HepG2 (cell line): ENCODE data around the gene FRMPD3. TPM values are rescaled to one million over a fixed set of nuclear protein-coding genes. Genes with fewer than 3 reads are reported as not detected.

Experiments
- ATAC-seq: fragments of 200-7000 bp; cut with Tn5 transposase; 3 replicates; pipeline ENCODE4 v1.9.1; 2020; ENCODE audit warnings: mild to moderate bottlenecking, moderate library complexity
- BruUV-seq: library from RNA; stranded (reverse); fragments of 400-500 nt; replicated peaks from 2 replicates; lab custom pipeline; 2021; lab: Mats Ljungman, UMichigan
- CTCF ChIA-PET: fragments of 300-600 bp; formaldehyde crosslinking; extraction: SDS; loops from one replicate; lab custom pipeline; 2021; ENCODE audit warnings: low total read pairs, inconsistent platforms, low intra/inter-chr PET ratio; lab: Yijun Ruan, JAX
- POLR2A ChIA-PET: fragments of 350-600 bp; sonication (Branson Sonifier 250); formaldehyde crosslinking; loops from one replicate; lab custom pipeline; 2020; ENCODE audit warnings: antibody characterized with exemption, inconsistent platforms; lab: Yijun Ruan, JAX
- DNase-seq: peaks from one replicate; pipeline ENCODE4 v3.0.0-alpha.2; 2015; ENCODE audit warnings: low spot score
- FAIRE-seq: peaks from 3 replicates; lab custom pipeline; 2011; peaks lifted over from hg19 to GRCh38; lab: Jason Lieb, UNC
- H2AFZ ChIP-seq: one replicate; pipeline ENCODE4 v1.6.1; 2011; ENCODE audit warnings: low read length, inconsistent platforms
- H3K27ac ChIP-seq: fragments of 300-600 bp; 3 replicates; pipeline ENCODE4 v1.8.0; 2011; ENCODE audit warnings: mixed run types, mild to moderate bottlenecking, mixed read lengths, low read length, inconsistent platforms; ENCODE audit not compliant: insufficient read depth; ENCODE audit errors: extremely low read length
- H3K27me3 ChIP-seq, 2 experiments: fragments of 200-600 bp in 1 of 2; 2 replicates in 1 of 2; 3 replicates in 1 of 2; pipeline versions ENCODE4 v1.6.0 to v1.8.0; 2011; ENCODE audit warnings: low read length in 2 of 2, mild to moderate bottlenecking in 2 of 2, moderate library complexity in 2 of 2, inconsistent platforms in 1 of 2; ENCODE audit not compliant: insufficient read depth in 2 of 2, control insufficient read depth in 1 of 2
- H3K36me3 ChIP-seq, 2 experiments: fragments of 200-600 bp in 1 of 2; replicated peaks in 1 of 2; 2 replicates in 1 of 2; 3 replicates in 1 of 2; pipeline versions ENCODE4 v1.5.1 to v1.8.0; 2011; ENCODE audit warnings: low read length in 2 of 2, inconsistent platforms in 1 of 2; ENCODE audit not compliant: insufficient read depth in 2 of 2, control insufficient read depth in 1 of 2
- H3K4me1 ChIP-seq: 2 replicates; pipeline ENCODE4 v1.5.1; 2012; ENCODE audit warnings: low read length, inconsistent platforms; ENCODE audit not compliant: insufficient read depth
- H3K4me2 ChIP-seq: 2 replicates; pipeline ENCODE4 v1.6.0; 2011; ENCODE audit warnings: low read depth, low read length, inconsistent platforms
- H3K4me3 ChIP-seq, 3 experiments: fragments of 200-600 bp in 1 of 3; sonication (generic), shearing (Covaris generic) in 1 of 3; replicated peaks in 1 of 3; 2 replicates each; pipeline ENCODE4 v1.5.1; 2011 to 2016; ENCODE audit warnings: low read length in 3 of 3, inconsistent platforms in 2 of 3, low read depth in 2 of 3, mild to moderate bottlenecking in 2 of 3, control low read depth in 1 of 3, mixed read lengths in 1 of 3; ENCODE audit not compliant: insufficient read depth in 1 of 3
- H3K79me2 ChIP-seq: one replicate; pipeline ENCODE4 v1.6.1; 2011; ENCODE audit warnings: low read length, inconsistent platforms; ENCODE audit not compliant: insufficient read depth
- H3K9ac ChIP-seq: 2 replicates; pipeline ENCODE4 v1.6.0; 2011; ENCODE audit warnings: mild to moderate bottlenecking, low read depth, low read length, inconsistent platforms; ENCODE audit not compliant: insufficient read depth
- H3K9me3 ChIP-seq: 2 replicates; pipeline ENCODE4 v1.5.1; 2012; ENCODE audit warnings: mild to moderate bottlenecking, low read length
- H4K20me1 ChIP-seq: 2 replicates; pipeline ENCODE4 v1.6.0; 2011; ENCODE audit warnings: inconsistent platforms, mild to moderate bottlenecking, low read length, moderate library complexity; ENCODE audit not compliant: insufficient read depth
- IRX3 ChIP-seq: sonication (generic); formaldehyde crosslinking; IDR thresholded peaks from 2 replicates; pipeline ENCODE4 v1.8.1; 2023; ENCODE audit warnings: mild to moderate bottlenecking, low read depth, missing genetic modification reagents, borderline replicate concordance
- JARID2 ChIP-seq: sonication (generic); formaldehyde crosslinking; IDR thresholded peaks from 2 replicates; pipeline ENCODE4 v1.8.1; 2023; ENCODE audit warnings: missing genetic modification reagents, inconsistent platforms; ENCODE audit not compliant: insufficient replicate concordance
- MXI1 ChIP-seq: IDR thresholded peaks from 3 replicates; pipeline ENCODE4 v1.6.1; 2012; ENCODE audit warnings: low read depth, low read length, inconsistent platforms, borderline replicate concordance
- MZF1 ChIP-seq: sonication (generic); formaldehyde crosslinking; IDR thresholded peaks from 2 replicates; pipeline ENCODE4 v1.8.1; 2023; ENCODE audit warnings: mild to moderate bottlenecking, missing genetic modification reagents, borderline replicate concordance
- SNAI1 ChIP-seq: sonication (generic); formaldehyde crosslinking; IDR thresholded peaks from 2 replicates; pipeline ENCODE4 v1.5.0; 2020; ENCODE audit warnings: mild to moderate bottlenecking, missing genetic modification reagents, borderline replicate concordance
- SNAPC2 ChIP-seq: sonication (generic); formaldehyde crosslinking; IDR thresholded peaks from 2 replicates; pipeline ENCODE4 v1.8.1; 2022; ENCODE audit warnings: mild to moderate bottlenecking, missing genetic modification reagents
- SNRNP70 ChIP-seq: fragments of 200-400 bp; formaldehyde crosslinking; IDR thresholded peaks from 2 replicates; pipeline ENCODE4 v1.6.1; 2017; ENCODE audit warnings: mild to moderate bottlenecking, low read depth, low read length, moderate library complexity
- SOX5 ChIP-seq: IDR thresholded peaks from 2 replicates; pipeline ENCODE4 v1.6.1; 2016; ENCODE audit warnings: borderline replicate concordance
- SRSF4 ChIP-seq: fragments of 200-400 bp; formaldehyde crosslinking; IDR thresholded peaks from one replicate; pipeline ENCODE4 v1.6.1; 2018; ENCODE audit warnings: mild to moderate bottlenecking, low read depth, low read length, moderate library complexity; ENCODE audit not compliant: poor library complexity, severe bottlenecking
- TBL1XR1 ChIP-seq: fragments of 150-350 bp; IDR thresholded peaks from 2 replicates; pipeline ENCODE4 v1.6.1; 2014; ENCODE audit warnings: borderline replicate concordance, low read length; ENCODE audit not compliant: partially characterized antibody
- TMF1 ChIP-seq: sonication (generic); formaldehyde crosslinking; IDR thresholded peaks from 2 replicates; pipeline ENCODE4 v1.8.1; 2022; ENCODE audit warnings: low read depth, missing genetic modification reagents
- ZNF230 ChIP-seq: sonication (generic); formaldehyde crosslinking; IDR thresholded peaks from 2 replicates; pipeline ENCODE4 v1.4.0; 2020; ENCODE audit warnings: mild to moderate bottlenecking, missing genetic modification reagents
- ZNF331 ChIP-seq: sonication (generic); formaldehyde crosslinking; IDR thresholded peaks from 2 replicates; pipeline ENCODE4 v1.4.0; 2020; ENCODE audit warnings: missing genetic modification reagents
- ZNF605 ChIP-seq: sonication (generic); formaldehyde crosslinking; IDR thresholded peaks from 2 replicates; pipeline ENCODE4 v1.8.0; 2022; ENCODE audit warnings: mild to moderate bottlenecking, missing genetic modification reagents
- WGBS: methylation state at CpG from one replicate; pipeline ENCODE4 v1.1.6; 2017; ENCODE audit warnings: low lambda C conversion rate; 5-methylcytosine and 5-hydroxymethylcytosine counted together
- in situ Hi-C: cut with HindIII; loops from 2 replicates; pipeline ENCODE4 v1.10.0; 2017; ENCODE audit warnings: low pct_unique_long_range_greater_than_20kb; ENCODE audit not compliant: extremely low pct_ligation_motif_present
- intact Hi-C: fragments of 100-400 bp; cut with micrococcal nuclease; formaldehyde crosslinking; loops from one replicate; pipeline ENCODE4 v1.10.0; 2022; ENCODE audit not compliant: unreplicated experiment
- polyA plus RNA-seq, 8 experiments: library from polyadenylated mRNA; depleted of rRNA in 3 of 8; stranded (reverse) in 7 of 8; unstranded in 1 of 8; fragments of >200 nt; fragmentation: Illumina TruSeq in 4 of 8; extraction: Trizol in 4 of 8; gene quantifications; 2 replicates each; pipeline versions ENCODE4 v1.2.1 to v1.2.3, GENCODE V29; 2011 to 2016; ENCODE audit warnings: low read depth in 4 of 8, missing spikeins in 1 of 8, mixed read lengths in 1 of 8; ENCODE audit not compliant: insufficient read depth in 1 of 8
- total RNA-seq, 5 experiments: library from RNA; depleted of rRNA; stranded (reverse); fragments of >200 nt; fragmentation: Illumina TruSeq; extraction: Trizol; gene quantifications; 2 replicates each; pipeline ENCODE4 v1.2.3, GENCODE V29; 2016; ENCODE audit warnings: low read depth in 1 of 5
- TF ChIP-seq, protein P1 (sequence below): sonication (generic); formaldehyde crosslinking; conservative IDR thresholded peaks from 2 replicates; pipeline ENCODE4 v1.8.1; 2023; ENCODE audit warnings: missing genetic modification reagents
- TF ChIP-seq, protein P2 (sequence below): sonication (generic); formaldehyde crosslinking; IDR thresholded peaks from 2 replicates; pipeline ENCODE4 v1.5.1; 2020; ENCODE audit warnings: mild to moderate bottlenecking, missing genetic modification reagents, moderate library complexity

The FRMPD3 gene
- total and polyA plus RNA-seq, 2 of the 13 experiments (the other 11 are each of a cell fraction or from before 2014, with no cell fraction given), result not detected

DNA sequence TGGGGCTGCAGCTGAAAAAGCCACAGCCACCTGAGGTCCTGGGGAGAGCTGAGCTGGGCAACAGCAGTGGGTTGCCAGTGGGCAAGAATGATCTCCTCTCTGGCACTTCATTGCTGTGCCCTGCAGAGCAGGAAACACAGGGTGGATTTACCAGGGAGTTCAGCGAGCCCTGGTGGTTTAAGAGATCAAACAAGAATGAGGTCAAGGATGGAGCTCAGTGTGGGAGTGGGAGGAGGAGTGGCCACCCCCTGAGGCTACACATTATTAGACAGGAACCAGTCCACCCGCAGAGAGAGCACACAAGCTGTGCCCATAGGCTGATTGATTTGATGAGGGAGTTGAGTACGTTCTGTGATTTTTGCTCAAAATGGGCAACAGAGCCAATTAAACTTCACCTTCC, 47.3 kb downstream of the FRMPD3 start:
- no peak overlapping the region for H3K9ac ChIP-seq
- H3K4me1 ChIP-seq, result no peaks in the 10 kb centered on the region
- POLR2A ChIA-PET, result no interaction called here
- WGBS, result 0% methylated on average over 2 of the region's 3 CpGs
- H3K36me3 ChIP-seq, result no peaks in the 10 kb centered on the region
- H4K20me1 ChIP-seq, result no peaks in the 10 kb centered on the region
- no TSS peak for BruUV-seq
- intact Hi-C loops (no loop called here), in situ Hi-C loops (no loop called here)
- H3K27me3 ChIP-seq, result no peaks in the 10 kb centered on the region
- no peaks in the 10 kb centered on the region for H3K79me2 ChIP-seq
- no peak overlapping the region for H2AFZ ChIP-seq
- no peak overlapping the region for H3K4me2 ChIP-seq
- TF ChIP-seq SRSF4 (no peak), ZNF331 (CRISPR knock-in tag) (no peak), TBL1XR1 (no peak), ZNF230 (CRISPR knock-in tag) (no peak), JARID2 (CRISPR knock-in tag) (no peak), MXI1 (no peak), ZNF605 (CRISPR knock-in tag) (no peak), SNAPC2 (CRISPR knock-in tag) (no peak), SNAI1 (CRISPR knock-in tag) (no peak), IRX3 (CRISPR knock-in tag) (no peak), SOX5 (CRISPR knock-in tag) (no peak), TMF1 (no peak), SNRNP70 (no peak), MZF1 (CRISPR knock-in tag) (no peak)
- TF ChIP-seq, protein P1, sequence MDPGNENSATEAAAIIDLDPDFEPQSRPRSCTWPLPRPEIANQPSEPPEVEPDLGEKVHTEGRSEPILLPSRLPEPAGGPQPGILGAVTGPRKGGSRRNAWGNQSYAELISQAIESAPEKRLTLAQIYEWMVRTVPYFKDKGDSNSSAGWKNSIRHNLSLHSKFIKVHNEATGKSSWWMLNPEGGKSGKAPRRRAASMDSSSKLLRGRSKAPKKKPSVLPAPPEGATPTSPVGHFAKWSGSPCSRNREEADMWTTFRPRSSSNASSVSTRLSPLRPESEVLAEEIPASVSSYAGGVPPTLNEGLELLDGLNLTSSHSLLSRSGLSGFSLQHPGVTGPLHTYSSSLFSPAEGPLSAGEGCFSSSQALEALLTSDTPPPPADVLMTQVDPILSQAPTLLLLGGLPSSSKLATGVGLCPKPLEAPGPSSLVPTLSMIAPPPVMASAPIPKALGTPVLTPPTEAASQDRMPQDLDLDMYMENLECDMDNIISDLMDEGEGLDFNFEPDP, result no peak
- TF ChIP-seq, protein P2, sequence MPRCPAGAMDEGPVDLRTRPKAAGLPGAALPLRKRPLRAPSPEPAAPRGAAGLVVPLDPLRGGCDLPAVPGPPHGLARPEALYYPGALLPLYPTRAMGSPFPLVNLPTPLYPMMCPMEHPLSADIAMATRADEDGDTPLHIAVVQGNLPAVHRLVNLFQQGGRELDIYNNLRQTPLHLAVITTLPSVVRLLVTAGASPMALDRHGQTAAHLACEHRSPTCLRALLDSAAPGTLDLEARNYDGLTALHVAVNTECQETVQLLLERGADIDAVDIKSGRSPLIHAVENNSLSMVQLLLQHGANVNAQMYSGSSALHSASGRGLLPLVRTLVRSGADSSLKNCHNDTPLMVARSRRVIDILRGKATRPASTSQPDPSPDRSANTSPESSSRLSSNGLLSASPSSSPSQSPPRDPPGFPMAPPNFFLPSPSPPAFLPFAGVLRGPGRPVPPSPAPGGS, result no peak
- DNase-seq (no peak), FAIRE-seq (no peak), ATAC-seq (no peak)
- CTCF ChIA-PET, result no interaction called here
- no peak overlapping the region for H3K4me3 ChIP-seq
- H3K27ac ChIP-seq, result no peak overlapping the region
- H3K9me3 ChIP-seq, result no peaks in the 10 kb centered on the region

Other genes with a start within 250 kb of the FRMPD3 start
- 5.5 and 5.8 TPM in 2 replicates for gene NUP62CL, start 243.2 kb upstream of the FRMPD3 start, total RNA-seq (2016; rRNA removed; fragmentation: Illumina TruSeq; extraction: Trizol)
- 3.7 and 4.2 TPM in 2 replicates for gene NUP62CL, start 243.2 kb upstream of the FRMPD3 start, polyA plus RNA-seq (2011; rRNA removed)
- not detected in 2 replicates for gene DNAAF6, start 243.0 kb upstream of the FRMPD3 start, total RNA-seq (2016; rRNA removed; fragmentation: Illumina TruSeq; extraction: Trizol)
- gene DNAAF6, start 243.0 kb upstream of the FRMPD3 start, polyA plus RNA-seq (2011; rRNA removed), result not detected in 2 replicates
- 54.4 and 80.5 TPM in 2 replicates for gene PRPS1, start 178.9 kb downstream of the FRMPD3 start, total RNA-seq (2016; rRNA removed; fragmentation: Illumina TruSeq; extraction: Trizol)
- 26.0 and 33.7 TPM in 2 replicates for gene PRPS1, start 178.9 kb downstream of the FRMPD3 start, polyA plus RNA-seq (2011; rRNA removed)